Neuronal stem cell (in vitro differentiated cells): ENCODE measurements around the gene SULF2.

Experiments
- DNase-seq: peaks from one replicate; pipeline ENCODE4 v3.0.0-alpha.2; 2013; ENCODE audit warnings: low spot score
- H2AFZ ChIP-seq: one replicate; pipeline ENCODE4 v1.6.1; 2013; ENCODE audit warnings: mild to moderate bottlenecking, low read length, inconsistent platforms
- H2AK5ac ChIP-seq: 2 replicates; pipeline ENCODE4 v1.6.1; 2013; ENCODE audit warnings: low read depth, mild to moderate bottlenecking, inconsistent platforms, low read length, moderate library complexity, mixed read lengths
- H2BK120ac ChIP-seq: 2 replicates; pipeline ENCODE4 v1.6.1; 2013; ENCODE audit warnings: low read depth, mild to moderate bottlenecking, inconsistent platforms, low read length, moderate library complexity, mixed read lengths
- H2BK12ac ChIP-seq: one replicate; pipeline ENCODE4 v1.6.1; 2013; ENCODE audit warnings: low read length, inconsistent platforms
- H2BK15ac ChIP-seq: 2 replicates; pipeline ENCODE4 v1.6.1; 2013; ENCODE audit warnings: mild to moderate bottlenecking, low read length, inconsistent platforms, mixed read lengths
- H2BK5ac ChIP-seq: one replicate; pipeline ENCODE4 v1.6.1; 2013; ENCODE audit warnings: inconsistent platforms, mild to moderate bottlenecking, low read length, moderate library complexity
- H3K14ac ChIP-seq: one replicate; pipeline ENCODE4 v1.6.1; 2013; ENCODE audit warnings: low read length, inconsistent platforms
- H3K18ac ChIP-seq: 2 replicates; pipeline ENCODE4 v1.6.1; 2013; ENCODE audit warnings: low read length, inconsistent platforms
- H3K23ac ChIP-seq: 2 replicates; pipeline ENCODE4 v1.6.1; 2013; ENCODE audit warnings: low read depth, mild to moderate bottlenecking, mixed read lengths, low read length, inconsistent platforms; ENCODE audit not compliant: poor library complexity
- H3K27ac ChIP-seq: replicated peaks from 3 replicates; pipeline ENCODE4 v1.5.1; 2013; ENCODE audit warnings: low read length, inconsistent platforms
- H3K27me3 ChIP-seq, 3 experiments: 2 replicates each; pipeline ENCODE4 v1.6.1; 2013; ENCODE audit warnings: low read length in 3 of 3, mild to moderate bottlenecking in 2 of 3, inconsistent platforms in 1 of 3, low read depth in 1 of 3, mixed read lengths in 1 of 3, moderate library complexity in 1 of 3; ENCODE audit not compliant: control insufficient read depth in 3 of 3, insufficient read depth in 3 of 3
- H3K36me3 ChIP-seq, 2 donors: replicated peaks in 1 of 2; 2 replicates each; pipeline ENCODE4 v1.6.1; 2013; ENCODE audit warnings: low read length in 2 of 2; ENCODE audit not compliant: control insufficient read depth in 2 of 2, insufficient read depth in 2 of 2
- H3K4ac ChIP-seq: 2 replicates; pipeline ENCODE4 v1.6.1; 2013; ENCODE audit warnings: inconsistent platforms, mild to moderate bottlenecking, low read length, moderate library complexity
- H3K4me1 ChIP-seq, 2 donors: 1 replicate in 1 of 2; 2 replicates in 1 of 2; pipeline ENCODE4 v1.6.1; 2013; ENCODE audit warnings: low read length in 2 of 2, low read depth in 1 of 2; ENCODE audit not compliant: control insufficient read depth in 2 of 2, insufficient read depth in 1 of 2
- H3K4me2 ChIP-seq: one replicate; pipeline ENCODE4 v1.6.1; 2013; ENCODE audit warnings: mild to moderate bottlenecking, low read length, inconsistent platforms; ENCODE audit not compliant: insufficient read depth, poor library complexity, severe bottlenecking
- H3K4me3 ChIP-seq, 2 donors: 2 replicates each; pipeline ENCODE4 v1.5.1; 2013; ENCODE audit warnings: low read length in 2 of 2, mild to moderate bottlenecking in 2 of 2, inconsistent platforms in 1 of 2, moderate library complexity in 1 of 2
- H3K79me1 ChIP-seq: one replicate; pipeline ENCODE4 v1.6.1; 2013; ENCODE audit warnings: low read depth, mild to moderate bottlenecking, inconsistent platforms, low read length, moderate library complexity
- H3K9ac ChIP-seq: one replicate; pipeline ENCODE4 v1.6.1; 2013; ENCODE audit warnings: mild to moderate bottlenecking, low read depth, low read length, inconsistent platforms; ENCODE audit not compliant: poor library complexity
- H3K9me3 ChIP-seq, 2 donors: replicated peaks in 1 of 2; 2 replicates each; pipeline versions ENCODE3 to v1.6.1; 2013; ENCODE audit warnings: low read length in 2 of 2, mild to moderate bottlenecking in 2 of 2, inconsistent platforms in 1 of 2, low read depth in 1 of 2, mixed read lengths in 1 of 2, moderate library complexity in 1 of 2; ENCODE audit not compliant: control insufficient read depth in 2 of 2, insufficient read depth in 1 of 2
- H4K8ac ChIP-seq: one replicate; pipeline ENCODE4 v1.6.1; 2013; ENCODE audit warnings: low read depth, mild to moderate bottlenecking, inconsistent platforms, low read length, moderate library complexity
- H4K91ac ChIP-seq: one replicate; pipeline ENCODE4 v1.6.1; 2013; ENCODE audit warnings: low read length, low read depth, mild to moderate bottlenecking, inconsistent platforms; ENCODE audit not compliant: poor library complexity
- WGBS, 2 donors: extraction: QIAGEN DNeasy Blood & Tissue Kit; methylation state at CpG; one replicate each; pipeline ENCODE4 v1.1.7; 2013; ENCODE audit warnings: missing lambda C conversion rate in 2 of 2, mixed read lengths in 1 of 2; ENCODE audit not compliant: insufficient read length in 2 of 2, insufficient replicate concordance in 1 of 2; ENCODE audit errors: extremely low coverage in 2 of 2; 5-methylcytosine and 5-hydroxymethylcytosine counted together

SULF2 gene

GRCh38 chr20:47748823-47749222, 36.5 kb downstream of the SULF2 start:
- Histone ChIP-seq H2AK5ac (no peak overlapping the region), H3K4me1 (peaks cover 0 to 2% of the 10 kb centered on the region in 2 donors), H3K23ac (no peak overlapping the region), H3K4me2 (no peak overlapping the region), H4K91ac (no peak overlapping the region), H3K27me3 (no peaks in the 10 kb centered on the region), H2BK120ac (no peak overlapping the region), H3K18ac (no peak overlapping the region), H3K9ac (no peak overlapping the region), H3K9me3 (no peaks in the 10 kb centered on the region), H2BK15ac (no peak overlapping the region), H3K4ac (no peak overlapping the region), H3K36me3 (peaks cover 0 to 14% of the 10 kb centered on the region in 2 donors), H3K79me1 (no peaks in the 10 kb centered on the region), H4K8ac (no peak overlapping the region), H3K14ac (no peak overlapping the region), H2BK5ac (no peak overlapping the region), H3K4me3 (no peak overlapping the region), H2BK12ac (no peak overlapping the region), H3K27ac (no peak overlapping the region), H2AFZ (no peak overlapping the region)
- WGBS, 2 donors = no CpG with 5 or more reads among the region's 5 CpGs
- no peak for DNase-seq

- Histone ChIP-seq H3K36me3 (peaks cover 0 to 14% of the 10 kb centered on the region in 2 donors), H3K4ac (no peak overlapping the region), H4K8ac (no peak overlapping the region), H2AK5ac (no peak overlapping the region), H3K27me3 (no peaks in the 10 kb centered on the region), H3K14ac (no peak overlapping the region), H3K79me1 (no peaks in the 10 kb centered on the region), H2BK12ac (no peak overlapping the region), H3K4me1 (no peaks in the 10 kb centered on the region), H3K9me3 (no peaks in the 10 kb centered on the region), H2BK15ac (no peak overlapping the region), H2AFZ (no peak overlapping the region), H3K23ac (no peak overlapping the region), H4K91ac (no peak overlapping the region), H3K4me3 (no peak overlapping the region), H2BK5ac (no peak overlapping the region), H2BK120ac (no peak overlapping the region), H3K18ac (no peak overlapping the region), H3K4me2 (no peak overlapping the region), H3K27ac (no peak overlapping the region), H3K9ac (no peak overlapping the region)
- DNase-seq = no peak
- WGBS, 2 donors = no CpG with 5 or more reads among the region's 6 CpGs
Observed at GRCh38 chr20:47748069-47748468, 37.2 kb downstream of the SULF2 start.

GRCh38 chr20:47747669-47748031, 37.6 kb downstream of the SULF2 start:
- Histone ChIP-seq H3K23ac (no peak overlapping the region), H3K27ac (no peak overlapping the region), H3K27me3 (no peaks in the 10 kb centered on the region), H3K14ac (no peak overlapping the region), H3K36me3 (peaks cover 0 to 14% of the 10 kb centered on the region in 2 donors), H4K91ac (no peak overlapping the region), H2BK120ac (no peak overlapping the region), H3K4ac (no peak overlapping the region), H3K9me3 (no peaks in the 10 kb centered on the region), H2AK5ac (no peak overlapping the region), H3K4me1 (no peaks in the 10 kb centered on the region), H2AFZ (no peak overlapping the region), H2BK5ac (no peak overlapping the region), H2BK15ac (no peak overlapping the region), H4K8ac (no peak overlapping the region), H3K4me3 (no peak overlapping the region), H3K18ac (no peak overlapping the region), H2BK12ac (no peak overlapping the region), H3K79me1 (no peaks in the 10 kb centered on the region), H3K9ac (no peak overlapping the region), H3K4me2 (no peak overlapping the region)
- WGBS, 2 donors = no CpG with 5 or more reads among the region's 10 CpGs
- DNase-seq = no peak

GRCh38 chr20:47744803-47745202, 40.5 kb downstream of the SULF2 start:
- H3K79me1 ChIP-seq = no peaks in the 10 kb centered on the region
- H3K9ac ChIP-seq = no peak overlapping the region
- no peaks in the 10 kb centered on the region for H3K27me3 ChIP-seq
- no peak overlapping the region for H3K4me3 ChIP-seq
- no peak overlapping the region for H3K18ac ChIP-seq
- H2BK5ac ChIP-seq = no peak overlapping the region
- no peak overlapping the region for H3K14ac ChIP-seq
- no peak overlapping the region for H2BK15ac ChIP-seq
- no peaks in the 10 kb centered on the region for H3K9me3 ChIP-seq
- no peak for DNase-seq
- H3K36me3 ChIP-seq = no peaks in the 10 kb centered on the region
- no peak overlapping the region for H3K4me2 ChIP-seq
- H3K23ac ChIP-seq = no peak overlapping the region
- H4K8ac ChIP-seq = no peak overlapping the region
- H2BK12ac ChIP-seq = no peak overlapping the region
- no peak overlapping the region for H2BK120ac ChIP-seq
- H2AFZ ChIP-seq = no peak overlapping the region
- H4K91ac ChIP-seq = no peak overlapping the region
- no peak overlapping the region for H2AK5ac ChIP-seq
- H3K27ac ChIP-seq = no peak overlapping the region
- H3K4me1 ChIP-seq = peaks cover 4 to 9% of the 10 kb centered on the region in 2 donors
- no CpG with 5 or more reads among the region's 4 CpGs for WGBS, 2 donors
- no peak overlapping the region for H3K4ac ChIP-seq
